ENCODE results near the gene SYTL3.
"Not testable (repeated sequence)": the region's sequence is repeated elsewhere in the genome, so short reads cannot be mapped to it uniquely, and the experiment has no call there.

DNA sequence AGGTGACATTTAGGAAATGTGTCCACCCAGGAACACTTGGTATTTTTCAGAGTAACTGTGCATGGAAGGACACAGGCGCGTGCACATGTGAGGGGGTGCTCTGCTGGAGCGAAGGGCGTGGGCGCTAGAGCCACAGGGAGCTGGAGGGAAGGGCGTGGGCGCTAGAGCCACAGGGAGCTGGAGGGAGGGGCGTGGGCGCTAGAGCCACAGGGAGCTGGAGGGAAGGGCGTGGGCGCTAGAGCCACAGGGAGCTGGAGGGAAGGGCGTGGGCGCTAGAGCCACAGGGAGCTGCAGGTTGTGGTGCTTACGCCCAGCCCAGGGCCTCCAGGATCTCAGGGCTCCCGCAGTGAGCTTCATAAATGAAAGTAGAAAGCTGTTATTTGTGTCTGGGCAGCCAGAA, 43.8 kb upstream of the SYTL3 start:
- TF ChIP-seq POLR2A, EP300, POLR2AphosphoS5 (IDR thresholded peaks at IDR 0.05): not testable (repeated sequence)
- TF ChIP-seq, protein P1, sequence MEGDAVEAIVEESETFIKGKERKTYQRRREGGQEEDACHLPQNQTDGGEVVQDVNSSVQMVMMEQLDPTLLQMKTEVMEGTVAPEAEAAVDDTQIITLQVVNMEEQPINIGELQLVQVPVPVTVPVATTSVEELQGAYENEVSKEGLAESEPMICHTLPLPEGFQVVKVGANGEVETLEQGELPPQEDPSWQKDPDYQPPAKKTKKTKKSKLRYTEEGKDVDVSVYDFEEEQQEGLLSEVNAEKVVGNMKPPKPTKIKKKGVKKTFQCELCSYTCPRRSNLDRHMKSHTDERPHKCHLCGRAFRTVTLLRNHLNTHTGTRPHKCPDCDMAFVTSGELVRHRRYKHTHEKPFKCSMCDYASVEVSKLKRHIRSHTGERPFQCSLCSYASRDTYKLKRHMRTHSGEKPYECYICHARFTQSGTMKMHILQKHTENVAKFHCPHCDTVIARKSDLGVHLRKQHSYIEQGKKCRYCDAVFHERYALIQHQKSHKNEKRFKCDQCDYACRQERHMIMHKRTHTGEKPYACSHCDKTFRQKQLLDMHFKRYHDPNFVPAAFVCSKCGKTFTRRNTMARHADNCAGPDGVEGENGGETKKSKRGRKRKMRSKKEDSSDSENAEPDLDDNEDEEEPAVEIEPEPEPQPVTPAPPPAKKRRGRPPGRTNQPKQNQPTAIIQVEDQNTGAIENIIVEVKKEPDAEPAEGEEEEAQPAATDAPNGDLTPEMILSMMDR (IDR thresholded peaks at IDR 0.05), result not testable (repeated sequence)

All from upper lobe of left lung (tissue), 4 donors.